DMS114 treated with DMSO at 0.1 percent for 48 hours (cell line): Measurements from ENCODE around the gene KIAA0753.
"Not testable (repeated sequence)": the region's sequence is repeated elsewhere in the genome, so short reads cannot be mapped to it uniquely, and the experiment has no call there.

Source experiments
- DNase-seq: peaks from one replicate; lab custom pipeline; 2025; ENCODE audit not compliant: unreplicated experiment; lab: John Stamatoyannopoulos, UW

KIAA0753 gene

GRCh38 chr17:6599364-6599763 is 41.1 kb downstream of the KIAA0753 start:
- DNase-seq = no peak

GRCh38 chr17:6597727-6598126 is 42.8 kb downstream of the KIAA0753 start:
- DNase-seq = no peak

DNA sequence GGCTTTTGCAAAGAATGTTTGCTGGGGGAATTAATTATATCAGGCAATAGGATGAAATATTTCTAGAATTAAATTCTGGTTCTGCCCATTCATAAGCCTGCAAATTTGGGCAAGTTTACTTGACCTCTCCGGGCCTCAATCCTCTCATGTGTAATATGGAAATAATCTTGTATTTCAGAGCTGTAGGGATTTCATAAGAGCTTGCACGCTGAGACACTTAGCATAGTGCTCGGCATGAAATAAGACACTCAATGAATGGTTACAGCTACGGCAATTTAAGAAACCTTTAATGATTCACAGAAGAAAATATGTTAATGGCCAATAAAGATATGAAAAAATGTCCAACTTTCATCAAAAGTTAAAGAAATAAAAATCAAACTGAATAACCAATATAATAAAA is 43.6 kb downstream of the KIAA0753 start:
- no peak for DNase-seq

DNA sequence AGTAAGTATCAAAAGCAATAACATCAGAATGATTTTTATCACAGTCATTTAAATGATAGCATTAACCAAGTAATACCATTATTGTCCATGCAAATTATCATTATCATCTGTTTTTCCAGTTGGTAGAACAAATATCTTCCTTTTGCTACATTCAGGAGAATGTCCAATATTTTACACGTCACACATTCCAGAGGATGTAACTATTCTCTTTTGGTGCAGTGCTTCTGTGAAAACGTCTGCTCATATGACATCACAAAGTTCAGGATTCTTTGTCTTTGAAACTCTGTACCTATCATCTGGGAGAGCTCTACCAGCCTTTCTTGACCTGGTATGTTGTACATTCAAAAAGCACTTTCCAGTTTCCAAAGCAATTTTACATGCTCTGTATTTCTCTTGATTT is 44.0 kb downstream of the KIAA0753 start:
- no peak for DNase-seq

DNA sequence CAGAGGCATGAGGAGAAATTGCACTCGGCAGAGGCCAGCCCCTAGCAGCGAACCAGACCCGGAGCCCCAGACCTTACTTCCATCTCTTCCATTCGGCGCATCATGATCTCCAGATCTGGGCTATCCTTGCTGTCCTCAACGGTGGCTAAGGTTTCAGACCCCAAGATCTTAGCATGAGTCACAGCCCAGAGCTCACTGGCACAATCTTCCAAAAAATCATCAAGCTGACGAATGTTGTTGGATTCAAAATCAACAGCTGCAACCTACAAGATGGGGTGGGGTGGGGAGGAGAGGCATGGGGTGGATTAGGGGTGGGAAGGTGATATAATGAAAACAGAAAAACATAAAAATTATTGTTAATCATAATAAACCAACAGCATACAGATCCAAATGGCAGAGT is 44.4 kb downstream of the KIAA0753 start:
- no peak for DNase-seq

DNA sequence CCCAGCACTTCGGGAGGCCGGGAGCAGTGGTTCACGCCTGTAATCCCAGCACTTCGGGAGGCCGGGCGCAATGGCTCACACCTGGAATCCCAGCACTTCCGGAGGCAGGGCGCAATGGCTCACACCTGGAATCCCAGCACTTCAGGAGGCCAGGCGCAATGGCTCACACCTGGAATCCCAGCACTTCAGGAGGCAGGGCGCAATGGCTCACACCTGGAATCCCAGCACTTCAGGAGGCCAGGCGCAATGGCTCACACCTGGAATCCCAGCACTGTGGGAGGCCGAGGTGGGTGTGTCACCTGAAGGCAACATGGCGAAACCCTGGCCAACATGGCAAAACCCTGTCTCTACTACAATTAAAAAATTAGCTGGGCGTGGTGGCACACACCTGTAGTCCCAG is 47.1 kb downstream of the KIAA0753 start:
- DNase-seq = not testable (repeated sequence)

DNA sequence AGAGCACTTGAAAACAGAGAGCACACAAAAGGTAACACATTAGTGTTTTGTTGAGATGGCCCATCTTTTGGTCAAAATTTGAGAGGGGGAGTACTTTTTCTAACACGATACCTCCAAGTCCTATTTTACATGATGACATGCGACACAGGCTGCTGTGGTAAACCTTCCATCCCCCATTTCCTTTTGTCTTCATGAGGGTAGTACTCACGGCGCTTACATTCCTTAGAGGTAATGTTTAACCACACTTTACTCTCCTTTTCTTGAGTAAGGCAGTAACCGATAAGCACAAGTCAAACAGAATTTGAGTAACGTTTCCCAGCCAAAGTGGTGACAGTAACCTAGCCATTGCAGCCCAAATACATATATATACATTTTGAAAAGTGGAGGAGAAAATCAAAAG is 48.3 kb downstream of the KIAA0753 start:
- DNase-seq = no peak

GRCh38 chr17:6591599-6592158 is 48.8 kb downstream of the KIAA0753 start:
- no peak for DNase-seq

- DNase-seq = no peak
Observed at GRCh38 chr17:6589266-6589946, 51.1 kb downstream of the KIAA0753 start.

DNA sequence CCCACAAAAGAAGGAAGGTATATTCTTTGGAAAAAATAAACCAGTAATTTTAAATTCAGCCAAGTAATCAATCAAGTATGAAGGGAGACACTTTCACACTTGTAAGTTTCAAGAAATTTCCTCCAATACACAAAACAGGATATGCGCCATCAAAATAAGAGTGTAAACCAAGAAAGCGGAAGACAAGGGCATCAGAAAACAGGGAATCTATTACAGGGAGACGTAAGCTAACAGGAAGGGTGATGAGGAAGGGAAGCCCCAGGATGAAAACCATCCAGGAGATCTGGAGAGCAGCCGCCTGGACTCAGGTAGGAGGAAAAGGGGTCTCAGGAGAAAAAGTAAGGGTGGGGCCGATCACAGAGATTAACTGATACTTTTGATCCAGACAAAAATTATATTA is 52.3 kb downstream of the KIAA0753 start:
- no peak for DNase-seq

GRCh38 chr17:6587310-6587709 is 53.2 kb downstream of the KIAA0753 start:
- DNase-seq = no peak

GRCh38 chr17:6583411-6583810 is 57.1 kb downstream of the KIAA0753 start:
- no peak for DNase-seq

GRCh38 chr17:6580625-6581024 is 59.9 kb downstream of the KIAA0753 start:
- DNase-seq = no peak

GRCh38 chr17:6578491-6578890 is 62.0 kb downstream of the KIAA0753 start:
- DNase-seq = no peak

- no peak for DNase-seq
Observed at GRCh38 chr17:6577686-6578263, 62.7 kb downstream of the KIAA0753 start.

GRCh38 chr17:6576038-6576785 is 64.3 kb downstream of the KIAA0753 start:
- DNase-seq = no peak

DNA sequence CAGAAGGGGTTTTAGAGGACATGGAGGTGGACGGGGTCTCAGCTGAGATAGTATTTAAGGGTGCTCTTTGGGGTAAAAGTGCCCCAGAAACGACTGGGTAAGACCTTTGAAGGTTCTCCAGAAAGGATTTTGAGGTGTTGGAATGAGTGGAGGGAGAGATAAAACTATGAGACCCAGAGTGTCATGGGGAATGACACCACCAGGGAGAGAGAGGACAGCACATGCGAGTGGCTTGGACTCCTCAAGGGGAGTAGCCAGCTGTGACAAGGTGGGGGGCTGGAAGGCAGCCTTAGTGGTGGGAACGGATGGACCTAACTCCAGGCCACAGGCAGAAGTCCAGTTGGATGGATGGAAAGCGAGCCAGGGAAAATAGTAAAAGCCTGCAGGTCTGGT is 64.9 kb downstream of the KIAA0753 start:
- DNase-seq = no peak

DNA sequence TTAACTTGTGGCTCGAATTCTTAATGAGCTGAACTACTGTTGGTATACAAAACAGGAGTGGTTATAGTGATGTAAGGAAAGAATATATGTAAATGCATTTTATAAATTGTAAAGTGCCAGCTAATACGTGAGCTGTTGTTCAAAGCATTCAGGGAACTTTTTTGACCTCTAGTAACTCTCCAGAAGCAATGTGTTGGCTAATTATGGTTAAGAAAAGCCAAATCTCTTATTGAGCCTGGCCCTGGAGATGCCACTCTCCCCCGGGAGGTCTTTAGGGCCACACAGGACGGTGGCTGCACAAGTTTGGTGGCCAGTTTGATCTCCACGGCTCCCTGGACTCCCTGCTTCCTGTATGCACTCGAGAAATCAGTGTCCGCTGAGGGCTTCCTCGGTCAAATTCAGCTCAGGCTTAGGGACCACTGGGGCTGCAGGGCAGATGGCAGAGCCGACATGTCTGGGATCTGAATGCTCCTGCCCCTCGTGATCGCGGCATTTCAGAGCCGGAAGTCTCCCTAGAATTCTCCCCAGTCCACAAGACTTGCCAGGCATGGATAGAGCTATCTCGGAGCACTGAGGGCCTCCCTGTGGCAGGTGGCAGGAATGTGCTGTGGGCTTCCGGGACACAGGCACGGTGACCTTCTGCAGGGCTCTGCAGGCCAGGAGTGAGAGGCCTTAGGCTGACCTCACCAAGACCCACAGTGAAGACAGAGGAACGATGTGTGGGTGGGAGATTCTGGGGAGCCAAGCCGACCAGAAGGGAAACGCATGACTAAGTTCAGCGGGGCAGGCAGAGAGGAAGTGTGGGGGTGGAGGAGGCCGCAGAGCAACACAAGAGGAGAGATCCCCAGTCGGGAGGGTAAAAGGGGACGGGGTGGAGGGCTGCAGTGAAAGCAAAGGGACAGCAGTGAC is 65.6 kb downstream of the KIAA0753 start:
- no peak for DNase-seq

GRCh38 chr17:6573982-6574686 is 66.4 kb downstream of the KIAA0753 start:
- DNase-seq = no peak

- not testable (repeated sequence) for DNase-seq
Observed at GRCh38 chr17:6573495-6573894, 67.0 kb downstream of the KIAA0753 start.
